A673 (cell line): ENCODE measurements around the gene RNH1.

Experiments used
- EZH2 ChIP-seq: fragments of 200-600 bp; sonication (generic); IDR thresholded peaks from 2 replicates; pipeline ENCODE4 v1.6.1; 2017; ENCODE audit warnings: borderline replicate concordance, low read depth, mild to moderate bottlenecking, mixed read lengths, antibody characterized with exemption, low read length; ENCODE audit not compliant: poor library complexity, severe bottlenecking
- TF ChIP-seq, protein P1 (sequence below): fragments of 300-800, 200-600 bp; sonication (generic); conservative IDR thresholded peaks from 2 replicates; pipeline ENCODE4 v1.5.1; 2017; ENCODE audit warnings: low read depth, mild to moderate bottlenecking, antibody characterized with exemption, low read length, moderate library complexity, mixed read lengths

DNA sequence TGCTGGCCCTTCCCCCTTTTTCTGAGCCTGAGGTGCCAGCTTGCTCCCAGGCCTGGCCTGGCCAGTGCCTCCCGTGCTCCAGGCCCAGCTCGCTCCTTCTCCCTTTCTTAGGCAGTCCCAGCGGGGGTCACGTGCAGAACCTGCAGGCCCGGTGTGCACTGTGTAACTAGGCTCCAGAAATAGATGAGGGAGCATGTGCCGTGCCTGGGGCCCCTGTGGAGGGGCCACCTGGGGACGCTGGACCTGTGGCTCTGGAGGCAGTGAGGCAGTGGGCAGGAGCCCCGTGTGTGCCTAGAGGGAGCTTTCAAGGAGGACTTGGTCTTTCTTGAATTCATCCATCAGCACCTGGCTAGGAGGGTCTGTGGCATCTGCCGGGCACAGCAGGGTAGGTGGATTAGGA lies 45.4 kb downstream of the RNH1 start:
- TF ChIP-seq, protein P1, sequence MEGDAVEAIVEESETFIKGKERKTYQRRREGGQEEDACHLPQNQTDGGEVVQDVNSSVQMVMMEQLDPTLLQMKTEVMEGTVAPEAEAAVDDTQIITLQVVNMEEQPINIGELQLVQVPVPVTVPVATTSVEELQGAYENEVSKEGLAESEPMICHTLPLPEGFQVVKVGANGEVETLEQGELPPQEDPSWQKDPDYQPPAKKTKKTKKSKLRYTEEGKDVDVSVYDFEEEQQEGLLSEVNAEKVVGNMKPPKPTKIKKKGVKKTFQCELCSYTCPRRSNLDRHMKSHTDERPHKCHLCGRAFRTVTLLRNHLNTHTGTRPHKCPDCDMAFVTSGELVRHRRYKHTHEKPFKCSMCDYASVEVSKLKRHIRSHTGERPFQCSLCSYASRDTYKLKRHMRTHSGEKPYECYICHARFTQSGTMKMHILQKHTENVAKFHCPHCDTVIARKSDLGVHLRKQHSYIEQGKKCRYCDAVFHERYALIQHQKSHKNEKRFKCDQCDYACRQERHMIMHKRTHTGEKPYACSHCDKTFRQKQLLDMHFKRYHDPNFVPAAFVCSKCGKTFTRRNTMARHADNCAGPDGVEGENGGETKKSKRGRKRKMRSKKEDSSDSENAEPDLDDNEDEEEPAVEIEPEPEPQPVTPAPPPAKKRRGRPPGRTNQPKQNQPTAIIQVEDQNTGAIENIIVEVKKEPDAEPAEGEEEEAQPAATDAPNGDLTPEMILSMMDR, result no peak
- no peak for TF ChIP-seq EZH2
